AML-193 (cell line): ENCODE data around the gene TBATA.

Experiments used
- DNase-seq, 2 experiments: peaks; one replicate each; lab custom pipeline; 2025; lab: John Stamatoyannopoulos, UW

TBATA gene, protein sequence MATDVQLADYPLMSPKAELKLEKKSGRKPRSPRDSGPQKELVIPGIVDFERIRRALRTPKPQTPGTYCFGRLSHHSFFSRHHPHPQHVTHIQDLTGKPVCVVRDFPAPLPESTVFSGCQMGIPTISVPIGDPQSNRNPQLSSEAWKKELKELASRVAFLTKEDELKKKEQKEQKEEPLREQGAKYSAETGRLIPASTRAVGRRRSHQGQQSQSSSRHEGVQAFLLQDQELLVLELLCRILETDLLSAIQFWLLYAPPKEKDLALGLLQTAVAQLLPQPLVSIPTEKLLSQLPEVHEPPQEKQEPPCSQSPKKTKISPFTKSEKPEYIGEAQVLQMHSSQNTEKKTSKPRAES

DNA sequence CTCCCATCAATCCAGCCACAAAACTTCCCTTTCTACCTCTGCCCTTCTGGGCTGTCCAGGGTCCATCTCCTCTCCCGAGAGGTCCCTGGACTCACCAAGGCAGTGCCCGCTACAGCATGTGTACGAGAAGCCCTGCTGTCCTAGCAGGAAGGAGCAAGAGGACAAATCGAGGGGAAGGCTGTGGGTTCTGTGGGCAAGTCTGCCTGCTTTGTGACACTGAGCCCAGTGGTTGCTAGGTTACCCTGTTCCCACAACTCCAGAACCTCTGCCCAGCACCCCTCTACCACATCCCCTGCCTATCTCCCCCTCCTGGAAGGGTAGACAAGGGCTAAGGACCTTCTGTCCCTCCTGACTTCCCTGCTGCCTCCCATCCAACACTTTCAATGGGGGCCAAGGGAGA lies at the start of gene TBATA:
Gene TBATA (minus strand): TSS at position 188 of the 400 bp plus-strand sequence. CDS start 1,998 bp downstream, outside the sequence.
- DNase-seq, result no peak

DNA sequence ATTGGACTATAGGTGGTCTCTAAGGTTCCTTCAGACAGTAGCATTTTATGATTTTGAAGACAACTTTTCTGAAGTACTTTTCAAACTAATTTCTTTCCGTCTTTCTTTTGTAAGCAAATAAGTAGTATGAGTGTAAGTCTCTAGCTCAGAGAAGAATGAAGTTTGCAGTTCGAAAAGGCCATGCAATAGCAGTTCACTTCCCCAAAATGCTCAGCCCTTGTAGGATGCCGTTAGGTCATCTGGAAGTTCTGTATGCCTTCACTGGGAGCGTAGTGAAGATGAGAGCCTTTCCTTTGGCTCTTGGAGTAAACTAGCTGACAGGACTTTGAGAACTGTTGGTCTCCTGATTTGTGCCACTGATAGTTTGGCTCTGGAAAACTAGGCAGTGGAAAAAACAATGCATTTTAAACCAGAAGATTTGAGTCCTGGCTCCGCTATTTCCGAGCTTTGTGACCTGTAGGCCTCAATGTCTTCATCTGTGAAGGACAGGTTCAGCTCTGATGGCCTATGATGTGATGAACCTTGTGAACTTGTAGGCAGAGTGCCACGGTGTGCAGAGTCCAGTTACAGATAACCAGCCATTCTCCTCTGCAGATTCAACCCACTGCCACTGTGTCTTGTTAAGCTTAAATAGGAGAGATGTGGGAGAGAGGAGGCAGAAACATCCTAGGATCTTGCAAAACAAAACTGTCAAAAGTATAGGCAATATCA lies 49.4 kb upstream of the TBATA start:
- peak in 1 of 2 experiments; percentile 6 for DNase-seq

DNA sequence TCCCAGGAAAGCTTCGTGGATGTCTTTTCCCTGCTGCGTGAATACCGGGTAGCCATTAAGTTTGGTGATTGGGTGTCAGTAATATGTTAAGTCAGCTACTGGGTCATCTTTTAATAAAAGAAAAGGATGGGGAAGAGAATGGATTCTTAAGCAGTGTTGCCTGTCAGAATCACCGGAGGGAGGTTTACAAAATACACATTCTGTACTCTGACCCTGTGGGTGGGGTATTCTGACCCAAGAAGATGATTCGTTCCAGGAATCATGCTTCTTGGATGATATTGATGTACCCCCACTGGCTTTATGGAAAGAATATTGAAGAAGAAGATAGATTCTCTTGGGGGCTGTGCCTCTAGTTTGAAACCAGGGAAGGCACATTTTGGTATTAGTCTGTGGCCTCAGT lies 48.8 kb upstream of the TBATA start:
- no peak for DNase-seq

DNA sequence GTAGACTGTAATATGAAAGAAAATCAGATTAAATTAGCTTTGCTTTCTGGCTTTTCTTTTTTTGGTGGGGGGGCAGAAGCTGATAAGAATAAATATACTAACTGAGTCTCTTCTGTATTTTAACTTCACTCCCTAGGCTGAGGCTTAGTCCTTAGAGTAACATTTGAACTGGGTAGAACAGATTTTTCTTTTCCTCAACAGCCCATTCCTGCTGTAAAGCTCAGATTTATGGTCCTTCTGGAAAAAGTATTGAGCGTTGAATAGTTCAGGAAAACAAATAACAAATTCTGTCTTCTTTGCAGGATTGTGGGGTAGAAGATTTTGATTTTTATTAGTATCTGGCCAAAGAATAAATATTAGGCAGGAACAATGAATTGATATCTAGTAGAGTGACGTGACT lies 48.4 kb upstream of the TBATA start:
- no peak for DNase-seq

- peak; percentile 32 to 36 for DNase-seq
These were observed 47.8 kb upstream of the TBATA start for GRCh38 chr10:70832852-70833528.

DNA sequence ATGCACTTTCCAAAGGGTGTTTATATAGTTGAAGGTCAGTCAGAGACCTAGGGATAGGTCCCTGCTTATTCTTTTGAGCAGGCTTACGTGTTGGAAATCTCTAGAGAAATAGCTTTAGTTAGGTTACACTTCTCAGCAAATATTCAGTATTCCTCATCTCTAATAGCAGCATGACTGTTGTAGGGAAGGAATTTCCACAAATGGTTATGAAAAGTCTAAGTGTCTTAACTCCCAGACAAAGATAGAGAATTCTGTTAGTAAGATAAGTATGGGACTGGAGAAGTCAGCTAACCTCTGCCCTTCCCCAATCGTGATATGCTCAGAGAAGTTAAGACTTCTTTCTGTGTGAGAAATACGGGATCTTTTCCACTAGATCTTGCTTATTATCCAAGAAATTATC lies 47.0 kb upstream of the TBATA start:
- no peak for DNase-seq

DNA sequence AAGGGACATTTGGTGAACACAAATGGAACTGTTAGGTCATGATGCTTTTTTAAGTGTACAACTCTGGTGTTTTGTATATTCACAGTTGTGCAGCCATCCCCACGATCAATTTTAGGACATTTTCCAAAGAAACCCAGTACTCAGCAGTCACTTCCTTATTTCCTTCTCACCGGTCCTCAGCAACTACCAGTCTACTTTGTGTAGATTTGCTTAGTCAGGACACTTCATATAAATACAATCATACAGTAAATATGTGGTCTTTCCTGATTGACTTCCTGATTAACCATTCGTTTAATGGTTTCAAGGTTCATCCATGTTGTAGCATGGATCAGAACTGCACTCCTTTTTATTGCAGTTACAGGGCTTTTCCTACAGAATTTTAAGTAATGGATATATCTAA lies 45.0 kb upstream of the TBATA start:
- DNase-seq, result peak in 1 of 2 experiments; percentile 14

DNA sequence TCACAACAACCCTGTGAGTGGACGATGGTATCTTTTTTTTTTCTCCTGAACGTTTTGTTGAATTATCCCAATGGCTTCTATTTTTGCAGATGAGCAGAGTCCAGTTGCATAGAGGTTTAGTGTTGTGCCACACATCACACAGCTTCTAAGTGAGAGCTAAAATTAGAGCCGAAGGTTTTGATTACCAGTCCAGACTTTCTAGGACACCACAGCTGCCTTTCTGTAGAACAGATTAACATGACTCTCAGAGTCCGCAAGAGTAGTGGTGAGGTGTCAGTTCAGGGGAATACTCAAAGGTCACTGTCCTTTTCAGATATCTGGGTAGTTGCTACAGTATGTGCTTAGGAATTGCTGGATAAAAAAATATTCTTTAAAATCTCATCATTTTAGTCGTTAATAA lies 44.4 kb upstream of the TBATA start:
- no peak for DNase-seq

- DNase-seq, result no peak
These were observed 43.7 kb upstream of the TBATA start for GRCh38 chr10:70828923-70829322.

- DNase-seq, result no peak
These were observed 42.0 kb upstream of the TBATA start for GRCh38 chr10:70827086-70827757.

GRCh38 chr10:70822076-70822820 lies 37.1 kb upstream of the TBATA start:
- DNase-seq, result no peak

DNA sequence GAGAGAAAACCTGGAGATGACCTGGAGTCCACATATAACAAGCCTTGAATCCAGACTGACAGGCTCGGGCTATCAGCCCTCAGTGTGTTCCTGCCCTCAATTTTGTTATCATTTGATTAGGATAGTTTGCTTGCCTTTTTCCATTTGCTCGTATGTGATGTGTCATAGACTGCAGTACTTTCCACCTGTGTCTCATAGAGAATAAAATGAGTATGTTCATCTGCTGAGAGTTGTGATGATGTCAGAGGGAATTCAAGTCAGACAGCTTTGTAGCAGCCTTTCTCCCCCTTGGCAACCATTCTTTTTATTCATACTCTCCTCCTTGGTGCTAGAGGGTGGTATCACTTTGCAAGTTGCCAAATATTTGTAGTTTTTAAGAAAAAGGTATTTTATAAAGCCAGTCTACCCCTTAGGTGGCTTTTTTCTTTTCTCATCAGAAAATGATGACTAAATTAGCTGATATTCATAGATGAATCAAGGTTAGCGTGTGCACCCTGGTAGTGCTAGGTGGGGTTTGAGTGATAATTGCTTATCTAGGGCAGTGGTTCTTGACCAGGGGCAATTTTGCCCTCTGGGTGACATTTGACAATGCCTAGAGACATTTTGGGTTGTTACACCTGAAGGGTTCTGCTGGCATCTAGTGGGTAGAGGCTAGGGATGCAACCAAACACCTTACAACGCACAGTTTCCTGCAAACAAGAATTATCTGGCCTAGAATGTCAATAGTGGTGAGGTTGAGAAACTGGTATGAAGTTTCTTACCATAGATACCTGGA lies 36.0 kb upstream of the TBATA start:
- DNase-seq, result no peak

- peak; percentile 38 to 43 for DNase-seq
These were observed 31.2 kb upstream of the TBATA start for GRCh38 chr10:70816220-70816894.

GRCh38 chr10:70815504-70816219 lies 30.5 kb upstream of the TBATA start, which contains the start of gene SGPL1:
Gene SGPL1, plus strand, starts transcription at chr10:70815948. Its CDS starts 906 bp downstream, at chr10:70816854.
- DNase-seq, result peak; percentile 64 to 70

- DNase-seq, result no peak
These were observed 28.9 kb upstream of the TBATA start for GRCh38 chr10:70814126-70814525.

DNA sequence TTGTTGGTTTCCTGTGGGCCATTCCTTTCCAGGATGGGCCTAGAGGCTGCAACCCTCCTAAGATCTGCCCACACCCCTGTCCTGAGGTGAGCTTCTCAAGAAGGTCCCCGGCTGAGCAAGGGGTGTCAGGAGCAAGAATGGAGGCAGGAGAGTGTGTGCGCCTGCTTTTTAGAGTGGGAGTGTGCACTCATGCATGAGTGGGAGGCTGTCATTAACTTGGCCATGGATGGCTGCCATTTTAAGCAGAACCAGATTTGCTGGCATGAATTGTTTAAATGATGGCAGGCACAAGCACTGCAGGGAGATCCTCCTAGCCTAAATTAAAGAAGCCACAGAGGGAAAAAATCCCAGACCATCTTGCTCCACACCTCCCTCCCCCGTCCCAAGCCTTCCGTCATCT lies 27.6 kb upstream of the TBATA start:
- no peak for DNase-seq

GRCh38 chr10:70811881-70812280 lies 26.7 kb upstream of the TBATA start:
- DNase-seq, result no peak

- no peak for DNase-seq
These were observed 25.8 kb upstream of the TBATA start for GRCh38 chr10:70810967-70811366.

DNA sequence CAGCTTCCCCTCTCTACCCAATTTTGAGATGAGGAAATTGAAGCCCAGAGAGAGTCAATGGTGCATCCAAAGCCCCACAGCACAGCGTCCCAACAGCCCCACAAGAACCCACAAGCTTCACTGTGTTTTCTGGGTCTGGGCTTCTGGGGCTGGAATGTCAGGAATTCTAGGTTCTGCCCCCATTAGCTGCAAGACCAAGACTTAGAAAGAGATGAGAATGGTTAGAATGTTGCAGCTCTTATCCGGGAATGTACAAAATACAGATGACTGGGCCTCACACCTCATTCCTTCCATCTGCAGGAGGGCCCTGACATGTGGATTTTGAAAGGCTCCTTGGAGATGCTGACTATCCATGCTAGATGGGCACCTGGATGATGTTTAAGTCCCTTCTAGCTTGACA lies 24.5 kb upstream of the TBATA start:
- DNase-seq, result no peak
